ENCODE results near the gene LDLR.

- TF ChIP-seq POLR2AphosphoS5 (IDR thresholded peaks at IDR 0.05) (peak; percentile 35 to 63 (median 42)), POLR2A (IDR thresholded peaks at IDR 0.05) (no peak), EP300 (IDR thresholded peaks at IDR 0.05; ENCODE audit: low read depth) (no peak), CTCF (IDR thresholded peaks at IDR 0.05) (no peak)
Observed at GRCh38 chr19:11155373-11156120, 66.3 kb downstream of the LDLR start, which contains the start of gene SPC24.

Measured in transverse colon (tissue), 4 donors.